ENCODE results near the gene TRIM7.

The TRIM7 gene

DNA sequence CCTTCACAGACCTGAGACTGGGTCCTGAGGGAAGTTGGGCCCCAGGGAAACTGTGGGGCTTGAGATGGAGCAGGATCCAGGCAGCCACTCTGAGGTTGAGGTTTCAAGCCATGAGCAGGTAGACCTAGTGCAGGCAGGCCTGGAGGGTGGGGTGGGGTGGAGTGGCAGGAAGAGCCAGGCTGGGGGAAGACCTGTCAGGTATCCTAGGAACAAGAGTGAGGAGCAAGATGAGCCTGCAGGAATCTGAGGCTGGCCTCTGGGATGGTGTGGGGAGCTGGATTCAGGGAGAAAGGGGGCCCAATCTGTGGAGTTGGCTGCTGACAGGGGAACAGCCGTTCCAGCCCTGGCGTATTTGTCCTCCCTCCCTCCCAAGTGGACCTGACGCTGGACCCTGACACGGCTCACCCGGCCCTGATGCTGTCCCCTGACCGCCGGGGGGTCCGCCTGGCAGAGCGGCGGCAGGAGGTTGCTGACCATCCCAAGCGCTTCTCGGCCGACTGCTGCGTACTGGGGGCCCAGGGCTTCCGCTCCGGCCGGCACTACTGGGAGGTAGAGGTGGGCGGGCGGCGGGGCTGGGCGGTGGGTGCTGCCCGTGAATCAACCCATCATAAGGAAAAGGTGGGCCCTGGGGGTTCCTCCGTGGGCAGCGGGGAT, 28.9 kb upstream of the TRIM7 start:
- no peaks in the 10 kb centered on the region for H4K20me1 ChIP-seq (ENCODE audit: insufficient read depth)
- TF ChIP-seq, protein P1, sequence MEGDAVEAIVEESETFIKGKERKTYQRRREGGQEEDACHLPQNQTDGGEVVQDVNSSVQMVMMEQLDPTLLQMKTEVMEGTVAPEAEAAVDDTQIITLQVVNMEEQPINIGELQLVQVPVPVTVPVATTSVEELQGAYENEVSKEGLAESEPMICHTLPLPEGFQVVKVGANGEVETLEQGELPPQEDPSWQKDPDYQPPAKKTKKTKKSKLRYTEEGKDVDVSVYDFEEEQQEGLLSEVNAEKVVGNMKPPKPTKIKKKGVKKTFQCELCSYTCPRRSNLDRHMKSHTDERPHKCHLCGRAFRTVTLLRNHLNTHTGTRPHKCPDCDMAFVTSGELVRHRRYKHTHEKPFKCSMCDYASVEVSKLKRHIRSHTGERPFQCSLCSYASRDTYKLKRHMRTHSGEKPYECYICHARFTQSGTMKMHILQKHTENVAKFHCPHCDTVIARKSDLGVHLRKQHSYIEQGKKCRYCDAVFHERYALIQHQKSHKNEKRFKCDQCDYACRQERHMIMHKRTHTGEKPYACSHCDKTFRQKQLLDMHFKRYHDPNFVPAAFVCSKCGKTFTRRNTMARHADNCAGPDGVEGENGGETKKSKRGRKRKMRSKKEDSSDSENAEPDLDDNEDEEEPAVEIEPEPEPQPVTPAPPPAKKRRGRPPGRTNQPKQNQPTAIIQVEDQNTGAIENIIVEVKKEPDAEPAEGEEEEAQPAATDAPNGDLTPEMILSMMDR (conservative IDR thresholded peaks at IDR 0.05; ENCODE audit: low read depth, low read length), result no peak
- no peaks in the 10 kb centered on the region for H3K4me1 ChIP-seq (ENCODE audit: low read depth, poor library complexity, severe bottlenecking)
- no peaks in the 10 kb centered on the region for H3K27me3 ChIP-seq (ENCODE audit: insufficient read depth, low read depth)
- no peak overlapping the region for H3K4me3 ChIP-seq (IDR thresholded peaks at IDR 0.05; ENCODE audit: insufficient read depth, low read depth, low read length)
- H3K36me3 ChIP-seq (ENCODE audit: insufficient read depth), result peaks cover 10% of the 10 kb centered on the region; the same call in 1 of the 2 replicates
- H3K79me2 ChIP-seq (ENCODE audit: insufficient read depth, low read depth), result peaks cover 7% of the 10 kb centered on the region; the same call in 1 of the 2 replicates
- no peak overlapping the region for H3K4me2 ChIP-seq
- no peak overlapping the region for H3K27ac ChIP-seq
- H3K9ac ChIP-seq, result no peak overlapping the region
- H2AFZ ChIP-seq (ENCODE audit: low read depth), result no peak overlapping the region

DNA sequence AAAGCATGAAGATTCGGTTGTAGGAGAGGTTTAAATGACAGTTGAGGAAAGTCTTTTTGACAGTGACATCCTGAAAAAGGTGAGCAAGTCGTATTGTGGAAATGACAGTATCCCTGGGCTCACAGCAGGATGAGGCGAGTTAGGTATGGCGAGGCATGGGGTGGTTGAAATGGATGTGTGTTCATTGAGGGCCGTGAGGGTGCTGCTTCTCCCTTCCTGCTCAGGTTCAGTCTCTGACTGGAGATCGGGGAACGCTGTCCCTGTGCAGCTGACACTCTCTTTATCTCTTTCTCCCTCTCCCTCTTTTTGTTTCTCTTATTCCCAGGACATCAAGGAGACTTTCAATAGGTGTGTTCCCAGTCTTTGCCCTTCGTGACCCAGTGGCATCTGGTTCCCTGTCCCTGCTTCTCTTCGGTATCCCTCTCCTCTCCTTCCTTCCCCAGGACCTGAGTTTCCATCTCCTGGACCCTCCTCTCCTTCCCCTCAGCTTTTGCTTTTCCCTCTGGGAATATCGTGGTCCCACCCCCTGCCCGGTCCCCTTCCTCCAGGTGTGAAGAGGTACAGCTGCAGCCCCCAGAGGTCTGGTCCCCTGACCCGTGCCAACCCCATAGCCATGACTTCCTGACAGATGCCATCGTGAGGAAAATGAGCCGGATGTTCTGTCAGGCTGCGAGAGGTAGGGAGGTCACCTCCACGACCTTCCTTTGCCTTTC, 28.2 kb upstream of the TRIM7 start:
- TF ChIP-seq, protein P1 (conservative IDR thresholded peaks at IDR 0.05; ENCODE audit: low read depth, low read length), result no peak
- no peaks in the 10 kb centered on the region for H4K20me1 ChIP-seq (ENCODE audit: insufficient read depth)
- H2AFZ ChIP-seq (ENCODE audit: low read depth), result no peak overlapping the region
- H3K4me3 ChIP-seq (IDR thresholded peaks at IDR 0.05; ENCODE audit: insufficient read depth, low read depth, low read length), result no peak overlapping the region
- peaks cover 3% of the 10 kb centered on the region; the same call in 1 of the 2 replicates for H3K36me3 ChIP-seq (ENCODE audit: insufficient read depth)
- no peaks in the 10 kb centered on the region for H3K4me1 ChIP-seq (ENCODE audit: low read depth, poor library complexity, severe bottlenecking)
- 0 out of 2 replicates have a peak, but pooled peaks cover 5% of the 10 kb centered on the region for H3K79me2 ChIP-seq (ENCODE audit: insufficient read depth, low read depth)
- H3K9ac ChIP-seq, result no peak overlapping the region
- H3K27ac ChIP-seq, result no peak overlapping the region
- H3K27me3 ChIP-seq (ENCODE audit: insufficient read depth, low read depth), result no peaks in the 10 kb centered on the region
- no peak overlapping the region for H3K4me2 ChIP-seq

DNA sequence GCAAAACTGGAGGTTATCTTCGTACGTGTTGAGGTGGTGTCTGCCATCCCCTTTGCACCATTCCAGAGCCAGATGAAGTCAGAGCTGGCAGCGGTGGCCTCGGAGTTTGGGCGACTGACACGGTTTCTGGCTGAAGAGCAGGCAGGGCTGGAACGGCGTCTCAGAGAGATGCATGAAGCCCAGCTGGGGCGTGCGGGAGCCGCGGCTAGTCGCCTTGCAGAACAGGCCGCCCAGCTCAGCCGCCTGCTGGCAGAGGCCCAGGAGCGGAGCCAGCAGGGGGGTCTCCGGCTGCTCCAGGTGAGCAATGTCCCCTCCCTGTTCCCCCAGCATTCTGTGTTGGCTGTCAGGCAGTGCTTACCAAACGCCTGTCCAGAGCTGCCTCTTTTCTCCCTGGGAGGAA, 27.6 kb upstream of the TRIM7 start:
- Histone ChIP-seq H4K20me1 (ENCODE audit: insufficient read depth) (no peaks in the 10 kb centered on the region), H3K27me3 (ENCODE audit: insufficient read depth, low read depth) (no peaks in the 10 kb centered on the region), H3K9ac (no peak overlapping the region), H2AFZ (ENCODE audit: low read depth) (no peak overlapping the region), H3K4me1 (ENCODE audit: low read depth, poor library complexity, severe bottlenecking) (no peaks in the 10 kb centered on the region), H3K4me2 (no peak overlapping the region), H3K27ac (no peak overlapping the region), H3K36me3 (ENCODE audit: insufficient read depth) (no peaks in the 10 kb centered on the region; the same call in 1 of the 2 replicates), H3K79me2 (ENCODE audit: insufficient read depth, low read depth) (0 out of 2 replicates have a peak, but pooled peaks cover under 1% of the 10 kb centered on the region), H3K4me3 (IDR thresholded peaks at IDR 0.05; ENCODE audit: insufficient read depth, low read depth, low read length) (no peak overlapping the region)
- TF ChIP-seq, protein P1 (conservative IDR thresholded peaks at IDR 0.05; ENCODE audit: low read depth, low read length), result no peak

DNA sequence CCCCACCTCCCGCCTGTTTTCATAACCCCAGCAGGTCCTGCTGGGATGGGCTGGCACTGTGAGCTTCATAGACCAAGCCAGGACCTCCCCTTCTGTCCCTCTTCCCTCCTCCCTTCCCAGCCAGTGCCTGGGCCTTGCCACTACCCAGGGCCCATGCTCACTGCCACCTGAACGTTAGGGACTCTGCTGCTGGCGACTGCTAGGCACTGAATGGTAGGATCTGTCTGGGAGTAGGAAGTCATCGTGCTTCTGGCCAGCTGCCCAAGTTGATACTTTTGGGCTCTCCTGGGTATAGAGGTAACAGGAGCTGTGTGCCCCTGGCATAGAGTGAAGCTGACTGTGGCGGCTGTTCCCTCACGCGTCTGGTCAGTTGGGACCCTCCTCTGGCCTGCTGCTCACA, 26.4 kb upstream of the TRIM7 start:
- Histone ChIP-seq H3K79me2 (ENCODE audit: insufficient read depth, low read depth) (no peaks in the 10 kb centered on the region), H3K4me1 (ENCODE audit: low read depth, poor library complexity, severe bottlenecking) (no peaks in the 10 kb centered on the region), H3K27ac (no peak overlapping the region), H3K4me2 (no peak overlapping the region), H3K27me3 (ENCODE audit: insufficient read depth, low read depth) (no peaks in the 10 kb centered on the region), H3K36me3 (ENCODE audit: insufficient read depth) (no peaks in the 10 kb centered on the region), H3K9ac (no peak overlapping the region), H4K20me1 (ENCODE audit: insufficient read depth) (no peaks in the 10 kb centered on the region), H3K4me3 (IDR thresholded peaks at IDR 0.05; ENCODE audit: insufficient read depth, low read depth, low read length) (no peak overlapping the region), H2AFZ (ENCODE audit: low read depth) (no peak overlapping the region)
- TF ChIP-seq, protein P1 (conservative IDR thresholded peaks at IDR 0.05; ENCODE audit: low read depth, low read length), result no peak

Data from KMS-11 (cell line).